Suprapubic skin (tissue), 4 donors: ENCODE measurements around the gene PHOX2B. TPM values are rescaled to one million over a fixed set of nuclear protein-coding genes. Genes with fewer than 3 reads are reported as not detected.

ENCODE experiments used
- DNase-seq, 2 donors: peaks; one replicate each; pipeline ENCODE4 v3.0.0-alpha.2; 2019; ENCODE audit warnings: low spot score in 2 of 2
- H3K27ac ChIP-seq: fragments of 200-600 bp; sonication (generic); one replicate; pipeline ENCODE4 v1.5.1; 2019
- H3K27me3 ChIP-seq: fragments of 200-600 bp; sonication (generic); one replicate; pipeline ENCODE4 v1.5.1; 2019
- H3K36me3 ChIP-seq: fragments of 200-600 bp; sonication (generic); one replicate; pipeline ENCODE4 v1.5.1; 2019
- H3K4me1 ChIP-seq: fragments of 200-600 bp; sonication (generic); one replicate; pipeline ENCODE4 v1.5.1; 2019
- H3K4me3 ChIP-seq: fragments of 200-600 bp; sonication (generic); one replicate; pipeline ENCODE4 v1.5.1; 2019; ENCODE audit warnings: mild to moderate bottlenecking
- H3K9me3 ChIP-seq: fragments of 200-600 bp; sonication (generic); one replicate; pipeline ENCODE4 v1.5.1; 2019
- CTCF ChIP-seq, 2 donors: fragments of 200-600 bp in 1 of 2; fragments of 450-650 bp in 1 of 2; sonication (generic) in 1 of 2; IDR thresholded peaks; one replicate each; pipeline ENCODE4 v1.5.1; 2016 to 2019; ENCODE audit warnings: antibody characterized with exemption in 2 of 2, mild to moderate bottlenecking in 1 of 2, moderate library complexity in 1 of 2
- EP300 ChIP-seq: sonication (generic); formaldehyde crosslinking; IDR thresholded peaks from one replicate; pipeline ENCODE4 v1.6.1; 2017; ENCODE audit warnings: antibody characterized with exemption
- POLR2A ChIP-seq, 2 donors: fragments of 450-650 bp; IDR thresholded peaks; one replicate each; pipeline ENCODE4 v1.6.1; 2017; ENCODE audit warnings: antibody characterized with exemption in 2 of 2, mild to moderate bottlenecking in 2 of 2, moderate library complexity in 2 of 2
- POLR2AphosphoS5 ChIP-seq, 3 donors: sonication (generic); formaldehyde crosslinking; IDR thresholded peaks; one replicate each; pipeline ENCODE4 v1.6.1; 2017; ENCODE audit warnings: antibody characterized with exemption in 3 of 3
- WGBS: methylation state at CpG from one replicate; pipeline ENCODE4 v1.1.5; 2018; 5-methylcytosine and 5-hydroxymethylcytosine counted together
- total RNA-seq, 4 donors: library from RNA; depleted of rRNA; stranded (reverse); fragments of >200 nt; gene quantifications; one replicate each; pipeline ENCODE4 v1.1.0, GENCODE V29; 2016

Gene PHOX2B
- total RNA-seq, 4 donors from 2014 or later: not detected

GRCh38 chr4:41696131-41696530 is 52.4 kb downstream of the PHOX2B start:
- no peaks in the 10 kb centered on the region for H3K9me3 ChIP-seq
- no peak for DNase-seq
- no peak overlapping the region for H3K4me3 ChIP-seq
- TF ChIP-seq EP300: no peak
- TF ChIP-seq POLR2AphosphoS5 (IDR thresholded peaks at IDR 0.05): no peak
- TF ChIP-seq POLR2A (IDR thresholded peaks at IDR 0.05): no peak
- no peak for TF ChIP-seq CTCF (IDR thresholded peaks at IDR 0.05)
- H3K27ac ChIP-seq: no peak overlapping the region
- no peaks in the 10 kb centered on the region for H3K27me3 ChIP-seq
- no peaks in the 10 kb centered on the region for H3K4me1 ChIP-seq
- peaks cover 7% of the 10 kb centered on the region for H3K36me3 ChIP-seq
- WGBS: 90% methylated on average over 3 of the region's 3 CpGs

Other genes starting within 250 kb of the PHOX2B start
- 10 to 100 TPM in 3 of 4 donors, 1 to 10 TPM in 1; 8.5 to 32.6 (median 27.0) TPM for gene LIMCH1, start 210.6 kb downstream of the PHOX2B start, total RNA-seq
- gene TMEM33, start 186.7 kb upstream of the PHOX2B start, total RNA-seq: 10 to 100 TPM; 46.3 to 58.3 (median 55.1) TPM
- under 1 TPM in 3 of 4 donors, not detected in 1; 0.21 to 0.56 (median 0.29) TPM for gene DCAF4L1, start 233.0 kb upstream of the PHOX2B start, total RNA-seq
- gene SLC30A9, start 241.8 kb upstream of the PHOX2B start, total RNA-seq: 10 to 100 TPM; 24.6 to 56.0 (median 38.8) TPM